Ovary (tissue), 9 donors: Measurements from ENCODE around the gene SLC15A3. TPM values are rescaled to one million over a fixed set of nuclear protein-coding genes. Genes with fewer than 3 reads are reported as not detected.
"Not testable (repeated sequence)": the region's sequence is repeated elsewhere in the genome, so short reads cannot be mapped to it uniquely, and the experiment has no call there.

Experiments used
- DNase-seq, 5 donors: peaks; one replicate each; pipeline ENCODE4 v3.0.0-alpha.2; 2019 to 2020
- H3K27ac ChIP-seq, 2 donors: fragments of 200-600 bp; one replicate each; pipeline versions ENCODE4 v1.5.1 to v1.8.0; 2019 to 2022
- H3K27me3 ChIP-seq: fragments of 200-600 bp; one replicate; pipeline ENCODE4 v1.8.0; 2022
- H3K36me3 ChIP-seq: fragments of 200-600 bp; sonication (generic); one replicate; pipeline ENCODE4 v1.5.1; 2019
- H3K4me1 ChIP-seq: one replicate; pipeline ENCODE4 v1.8.1; 2013; ENCODE audit warnings: mild to moderate bottlenecking, moderate library complexity; ENCODE audit not compliant: insufficient read depth
- H3K4me3 ChIP-seq: fragments of 200-600 bp; sonication (generic); one replicate; pipeline ENCODE4 v1.5.1; 2017
- H3K9me3 ChIP-seq, 2 donors: fragments of 200-600 bp in 1 of 2; sonication (generic) in 1 of 2; one replicate each; pipeline versions ENCODE4 v1.5.1 to v1.8.1; 2013 to 2019; ENCODE audit warnings: mild to moderate bottlenecking in 1 of 2, moderate library complexity in 1 of 2
- CTCF ChIP-seq, 3 donors: fragments of 450-650 bp in 2 of 3; fragments of 200-600 bp in 1 of 3; IDR thresholded peaks; one replicate each; pipeline versions ENCODE4 v1.5.1 to v1.8.0; 2016 to 2022; ENCODE audit warnings: antibody characterized with exemption in 3 of 3, mild to moderate bottlenecking in 1 of 3
- EP300 ChIP-seq: sonication (generic); formaldehyde crosslinking; IDR thresholded peaks from one replicate; pipeline ENCODE4 v1.6.1; 2017; ENCODE audit warnings: antibody characterized with exemption
- POLR2A ChIP-seq: fragments of 450-650 bp; IDR thresholded peaks from one replicate; pipeline ENCODE4 v1.6.1; 2017; ENCODE audit warnings: antibody characterized with exemption, mild to moderate bottlenecking, moderate library complexity
- WGBS, 3 donors: extraction: QIAGEN DNeasy Blood & Tissue Kit in 1 of 3; methylation state at CpG; one replicate each; pipeline versions ENCODE4 v1.1.5 to v1.1.7; 2013 to 2017; 5-methylcytosine and 5-hydroxymethylcytosine counted together
- intact Hi-C, 4 donors: fragments of 100-400 bp; cut with DNase I; formaldehyde crosslinking; loops; one replicate each; pipeline versions ENCODE4 v1.11.0 to v1.15.1; 2022 to 2023
- polyA plus RNA-seq, 2 donors: library from polyadenylated mRNA; stranded (reverse); fragments of 200-250 nt in 1 of 2; fragments of 350-450 nt in 1 of 2; fragmentation: Illumina TruSeq in 1 of 2; extraction: RNeasy Lipid Tissue Mini Kit (QIAGEN cat#74804) in 1 of 2; gene quantifications; one replicate each; pipeline ENCODE4 v1.2.3, GENCODE V29; 2013 to 2014
- total RNA-seq, 7 donors: library from RNA; depleted of rRNA in 2 of 7; stranded (reverse); fragments of >200 nt in 2 of 7; fragmentation: NEBNext Ultra II Directional in 3 of 7; extraction: Animal tissue kit (Norgen Biotek cat#: 25700) in 3 of 7; gene quantifications; one replicate each; pipeline versions ENCODE4 v1.1.0 to v1.2.4, GENCODE V29; 2016 to 2023
- donor health status: DM: no; HTN: no; CAD: no; lungs with moderate emphysema.
- donor health status: DM: no; HTN: no; CAD: no.
- donor health status: Bipolar disorder and iron deficiency.
- donor health status: DM: yes; HTN: yes; CAD: no.
- donor health status: DM: no; HTN: no; CAD: no.
- donor health status: DM: yes; HTN: yes; CAD: no.

Gene SLC15A3
- total and polyA plus RNA-seq, 9 donors = 25.3 to 55.8 (median 38.9) TPM

- 82 to 88% (median 82%) methylated on average over 10 of the region's 10 CpGs for WGBS, 3 donors
- Histone ChIP-seq H3K27me3 (no peaks in the 10 kb centered on the region), H3K4me3 (no peak overlapping the region), H3K36me3 (no peaks in the 10 kb centered on the region), H3K4me1 (no peaks in the 10 kb centered on the region), H3K27ac (no peak overlapping the region), H3K9me3 (no peaks in the 10 kb centered on the region)
- TF ChIP-seq EP300 = no peak
- no peak for TF ChIP-seq CTCF (IDR thresholded peaks at IDR 0.05)
- no peak for TF ChIP-seq POLR2A
- no peak for DNase-seq
- intact Hi-C loops = no loop called here
These were observed 26.8 kb upstream of the SLC15A3 start for GRCh38 chr11:60978546-60979380.

GRCh38 chr11:60977836-60978235, 25.9 kb upstream of the SLC15A3 start:
- TF ChIP-seq EP300 = no peak
- no peak for TF ChIP-seq POLR2A
- no peak for TF ChIP-seq CTCF (IDR thresholded peaks at IDR 0.05)
- Histone ChIP-seq H3K9me3 (no peaks in the 10 kb centered on the region), H3K36me3 (no peaks in the 10 kb centered on the region), H3K4me3 (no peak overlapping the region), H3K27ac (no peak overlapping the region), H3K4me1 (no peaks in the 10 kb centered on the region), H3K27me3 (no peaks in the 10 kb centered on the region)
- DNase-seq = no peak
- intact Hi-C loops = no loop called here

GRCh38 chr11:60977224-60977623, 25.2 kb upstream of the SLC15A3 start:
- TF ChIP-seq EP300 (no peak), CTCF (IDR thresholded peaks at IDR 0.05) (no peak), POLR2A (no peak)
- no peak for DNase-seq
- H3K9me3 ChIP-seq = no peaks in the 10 kb centered on the region
- H3K4me1 ChIP-seq = no peaks in the 10 kb centered on the region
- WGBS, 3 donors = 79 to 89% (median 88%) methylated on average over 4 of the region's 4 CpGs
- no peaks in the 10 kb centered on the region for H3K36me3 ChIP-seq
- H3K4me3 ChIP-seq = no peak overlapping the region
- no peaks in the 10 kb centered on the region for H3K27me3 ChIP-seq
- intact Hi-C loops = no loop called here
- no peak overlapping the region for H3K27ac ChIP-seq

GRCh38 chr11:60974726-60975125, 22.8 kb upstream of the SLC15A3 start:
- Histone ChIP-seq H3K36me3 (no peaks in the 10 kb centered on the region), H3K4me1 (no peaks in the 10 kb centered on the region), H3K27ac (no peak overlapping the region), H3K4me3 (no peak overlapping the region), H3K27me3 (no peaks in the 10 kb centered on the region), H3K9me3 (no peaks in the 10 kb centered on the region)
- no peak for DNase-seq
- 94 to 98% (median 98%) methylated on average over 6 of the region's 6 CpGs for WGBS, 3 donors
- TF ChIP-seq POLR2A (no peak), EP300 (no peak), CTCF (IDR thresholded peaks at IDR 0.05) (no peak)
- intact Hi-C loops = no loop called here

- H3K27me3 ChIP-seq, H3K4me1 ChIP-seq, H3K4me3 ChIP-seq, H3K27ac ChIP-seq, H3K36me3 ChIP-seq, DNase-seq, intact Hi-C loops, H3K9me3 ChIP-seq: not testable (repeated sequence)
- WGBS, 3 donors = 87 to 89% (median 89%) methylated on average over 13 of the region's 13 CpGs
These were observed 22.3 kb upstream of the SLC15A3 start for GRCh38 chr11:60974316-60974715.
